Right lung (tissue), 5 donors: ENCODE data around the gene BLOC1S3. TPM values are rescaled to one million over a fixed set of nuclear protein-coding genes. Genes with fewer than 3 reads are reported as not detected.

Source experiments
- DNase-seq, 2 donors: peaks; one replicate each; pipeline ENCODE4 v3.0.0-alpha.2; 2013
- polyA plus RNA-seq, 5 donors: library from polyadenylated mRNA; unstranded; fragments of 120-200 nt; gene quantifications; one replicate each; pipeline versions ENCODE4 v1.2.1 to v1.2.3, GENCODE V29; 2013; ENCODE audit warnings: inconsistent platforms in 1 of 5, low replicate concordance in 1 of 5; ENCODE audit not compliant: insufficient read length in 5 of 5, insufficient read depth in 1 of 5

The BLOC1S3 gene
- polyA plus RNA-seq, 5 donors = 8.3 to 12.7 (median 11.5) TPM

DNA sequence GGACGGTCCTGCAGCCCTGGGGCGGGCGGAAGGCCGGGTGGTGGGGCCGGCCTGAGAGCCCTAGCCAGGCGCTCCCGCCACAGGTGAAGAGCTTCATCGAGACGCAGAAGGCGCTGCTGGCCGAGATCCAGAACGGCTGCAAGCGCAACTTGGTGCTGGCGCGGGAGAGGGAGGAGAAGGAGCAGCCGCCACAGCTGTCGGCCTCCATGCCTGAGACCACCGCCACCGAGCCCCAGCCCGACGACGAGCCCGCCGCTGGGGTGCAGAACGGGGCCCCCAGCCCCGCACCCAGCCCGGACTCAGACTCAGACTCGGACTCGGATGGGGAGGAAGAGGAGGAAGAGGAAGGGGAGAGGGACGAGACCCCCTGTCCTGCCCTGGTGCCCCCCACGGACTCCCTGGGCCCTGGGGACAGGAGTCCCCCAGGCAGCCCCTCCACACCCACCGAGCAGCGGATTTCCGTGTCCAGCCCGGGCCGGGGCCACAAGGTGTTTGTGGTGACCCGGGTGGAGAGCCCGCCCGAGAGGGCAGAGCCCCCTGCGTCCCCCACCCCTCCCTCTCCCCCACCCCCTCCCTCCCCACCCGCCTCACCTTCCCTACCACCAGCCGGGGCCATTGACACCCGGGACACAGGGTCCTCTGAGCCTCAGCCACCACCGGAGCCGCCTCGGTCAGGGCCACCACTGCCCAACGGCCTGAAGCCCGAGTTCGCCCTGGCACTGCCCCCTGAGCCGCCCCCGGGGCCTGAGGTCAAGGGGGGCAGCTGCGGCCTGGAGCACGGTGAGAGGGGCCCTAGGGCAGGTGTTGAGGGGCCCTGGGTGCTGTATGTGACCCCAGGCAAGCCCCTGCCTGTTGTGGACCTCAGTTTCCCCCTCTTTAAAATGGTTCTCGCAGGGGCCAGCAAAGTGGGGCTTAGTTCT, 33.1 kb upstream of the BLOC1S3 start:
- no peak for DNase-seq

DNA sequence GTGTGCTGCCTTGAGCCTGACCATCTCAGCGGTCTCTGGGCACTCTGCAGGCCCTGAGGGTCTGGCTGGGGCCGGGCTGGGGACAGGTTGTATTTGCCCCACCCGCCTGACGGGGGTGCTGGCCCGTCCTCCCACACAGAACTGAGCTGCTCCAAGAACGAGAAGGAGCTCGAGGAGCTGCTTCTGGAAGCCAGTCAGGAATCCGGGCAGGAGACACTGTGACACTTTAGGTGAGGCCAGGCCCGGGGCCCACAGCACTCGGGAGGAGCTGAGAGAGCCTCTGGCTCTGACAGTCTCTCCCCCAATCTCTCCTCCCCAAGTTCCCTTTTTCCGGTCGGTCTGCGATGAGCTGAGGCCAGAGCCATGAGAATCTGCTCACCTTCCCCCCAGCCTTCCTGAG, 32.3 kb upstream of the BLOC1S3 start:
- no peak for DNase-seq

DNA sequence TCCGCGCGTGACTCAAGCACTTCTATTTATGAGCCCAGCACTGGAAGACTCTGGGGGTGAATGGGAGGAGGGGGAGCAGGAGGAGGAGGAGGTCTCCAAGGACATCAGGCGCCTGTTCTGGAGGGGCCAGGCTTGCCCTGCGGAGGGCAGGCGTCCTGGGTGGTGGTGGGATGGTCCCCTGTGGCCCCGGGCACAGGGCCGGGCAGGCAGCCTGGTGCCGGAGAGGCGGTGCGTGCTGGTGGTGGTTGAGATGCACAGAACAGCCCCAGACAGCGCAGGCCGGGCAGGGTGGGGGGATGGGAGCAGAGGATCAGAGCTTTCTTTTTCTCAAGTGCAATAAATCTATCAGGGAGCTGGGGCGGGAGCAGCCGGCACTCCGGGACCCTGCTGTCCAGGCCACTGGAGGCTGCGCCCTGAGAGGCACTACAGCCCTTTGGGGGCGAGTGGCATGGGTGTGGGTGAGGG, 31.8 kb upstream of the BLOC1S3 start:
- no peak for DNase-seq

DNA sequence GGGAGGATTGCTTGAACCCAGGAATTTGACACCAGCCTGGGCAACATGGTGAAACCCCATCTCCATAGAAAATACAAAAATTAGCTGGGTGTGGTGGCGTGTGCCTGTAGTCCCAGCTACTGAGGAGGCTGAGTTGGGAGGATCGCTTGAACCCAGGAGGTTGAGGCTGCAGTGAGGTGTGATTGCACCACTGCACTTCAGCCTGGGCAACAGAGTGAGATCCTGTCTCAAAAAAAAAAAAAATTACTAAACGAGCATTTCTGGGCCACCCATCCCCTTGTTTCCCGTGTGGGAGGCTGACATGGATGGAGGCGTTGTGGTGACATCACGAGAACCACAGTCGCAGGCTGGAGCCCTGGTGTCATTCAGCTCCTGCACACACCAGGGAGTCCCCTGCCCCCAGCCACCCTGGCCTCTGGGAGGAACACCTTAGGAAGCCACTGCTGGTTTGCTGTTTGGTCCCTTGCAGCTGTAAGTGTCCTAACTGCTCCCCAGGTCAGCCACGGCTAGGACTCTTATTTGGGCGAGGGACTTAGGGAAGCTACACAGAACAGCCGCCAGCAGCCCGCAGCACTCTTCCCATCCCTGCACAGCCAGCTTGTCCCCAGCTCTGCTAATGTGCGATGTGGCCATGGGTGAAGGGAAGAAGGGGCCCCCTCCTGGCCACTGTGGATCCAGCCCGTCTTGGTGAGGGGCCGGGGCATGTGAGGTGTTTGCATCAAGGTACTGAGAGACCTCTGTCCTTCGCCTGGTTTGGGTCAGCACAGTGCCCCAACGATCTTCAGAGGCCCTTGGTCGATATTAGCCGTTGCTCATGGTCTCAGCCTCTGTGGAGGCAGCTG, 30.5 kb upstream of the BLOC1S3 start:
- no peak for DNase-seq

DNA sequence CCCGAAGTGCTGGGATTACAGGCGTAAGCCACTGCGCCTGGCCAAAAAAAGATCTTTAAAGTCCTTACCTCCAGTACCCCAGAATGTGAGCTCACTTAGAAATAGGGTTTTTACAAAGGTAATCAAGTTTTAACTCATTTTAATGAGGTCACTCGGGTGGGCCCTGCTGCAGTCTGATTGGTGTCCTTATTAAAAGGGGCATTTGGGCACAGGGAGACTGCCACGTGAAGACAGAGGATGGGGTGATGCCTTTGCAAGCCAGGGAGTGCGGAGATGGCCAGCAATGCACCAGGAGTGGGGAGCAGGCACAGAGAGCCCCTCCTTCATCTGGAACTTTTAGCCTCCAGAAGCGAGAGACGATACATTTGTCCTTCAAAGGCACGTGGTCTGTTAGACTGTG, 29.5 kb upstream of the BLOC1S3 start:
- DNase-seq = no peak

GRCh38 chr19:45150180-45150579, 28.4 kb upstream of the BLOC1S3 start:
- DNase-seq = no peak

DNA sequence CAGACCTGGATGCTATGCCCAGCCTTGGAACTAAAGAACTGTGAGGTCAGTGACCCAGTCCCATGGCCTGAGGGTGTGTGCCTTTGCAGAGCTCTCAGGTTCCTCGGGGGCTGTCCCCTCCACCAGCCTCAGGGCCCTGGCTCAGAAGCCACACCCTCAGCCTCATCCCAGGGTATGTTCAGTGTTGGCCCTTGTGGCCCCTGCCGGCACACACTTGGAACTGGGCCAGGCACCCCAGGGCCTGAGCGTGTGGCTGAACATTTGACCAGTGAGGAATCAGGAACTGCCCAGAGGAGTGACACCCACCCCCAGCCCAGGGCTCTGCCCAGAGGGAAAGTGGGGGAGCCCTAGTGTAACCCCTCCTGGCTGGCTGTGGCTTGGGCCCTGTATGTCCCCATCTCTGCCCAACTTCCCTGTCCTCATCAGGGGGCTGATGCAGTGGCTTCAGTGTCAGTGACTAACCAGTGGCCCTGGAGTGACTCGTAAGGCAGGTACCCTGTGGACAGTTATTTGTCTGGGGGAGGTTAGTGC, 27.8 kb upstream of the BLOC1S3 start:
- DNase-seq = no peak

DNA sequence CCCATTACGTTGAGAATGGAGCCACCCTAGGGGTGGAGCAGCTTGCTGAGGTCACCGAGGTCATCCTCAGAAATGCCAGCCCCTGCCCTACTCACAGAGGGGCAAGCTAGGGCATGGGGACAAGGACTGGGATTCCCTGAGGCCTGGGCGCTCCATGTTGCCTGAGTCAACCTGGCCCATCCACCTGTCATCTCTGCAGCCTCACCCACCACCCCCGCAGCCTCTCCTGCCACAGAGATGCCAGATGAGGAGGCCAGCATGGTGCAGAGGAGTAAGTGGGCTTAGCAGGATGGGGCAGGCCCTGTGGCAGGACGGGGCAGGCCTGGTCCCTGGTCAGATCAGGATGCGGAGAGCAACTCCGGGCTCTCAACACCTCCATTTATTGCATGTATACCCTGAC, 27.3 kb upstream of the BLOC1S3 start:
- no peak for DNase-seq

- no peak for DNase-seq
These were observed 26.6 kb upstream of the BLOC1S3 start for GRCh38 chr19:45151821-45152503.

- DNase-seq = peak in 1 of 2 donors; percentile 34
These were observed 25.9 kb upstream of the BLOC1S3 start for GRCh38 chr19:45152504-45153338.

GRCh38 chr19:45153339-45154063, 25.1 kb upstream of the BLOC1S3 start:
- DNase-seq = peak in 1 of 2 donors; percentile 16

- DNase-seq = no peak
These were observed 24.3 kb upstream of the BLOC1S3 start for GRCh38 chr19:45154064-45154827.

DNA sequence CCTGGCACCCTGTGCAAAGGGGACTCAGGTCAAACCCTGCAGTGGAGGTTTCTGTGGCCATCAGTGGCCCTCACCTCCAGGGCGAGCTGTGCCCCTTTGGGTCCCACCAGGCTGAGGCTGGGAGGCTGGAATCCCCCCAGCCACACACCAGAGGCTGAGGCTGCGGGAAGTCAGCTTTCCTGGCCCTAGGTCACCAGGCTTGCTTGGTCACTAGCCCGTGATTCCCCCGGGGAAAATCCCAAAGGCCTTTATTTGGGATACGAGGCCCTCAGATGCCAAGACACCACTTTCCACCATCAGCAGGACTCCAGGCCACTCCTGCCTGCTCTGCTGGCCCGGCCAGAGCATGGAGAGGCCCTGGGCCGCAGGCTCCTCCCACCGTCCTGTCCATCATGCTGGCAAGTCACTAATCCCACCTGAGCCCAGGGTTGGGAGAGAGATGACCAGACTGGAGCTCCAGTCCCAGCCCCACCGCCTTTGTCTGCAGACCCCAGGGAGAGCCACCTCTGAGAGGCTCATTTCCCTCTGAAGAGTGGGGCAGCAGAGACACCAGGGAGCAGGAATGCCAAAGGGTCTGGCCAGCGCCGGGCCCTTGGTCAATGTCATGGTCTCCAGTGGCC, 22.5 kb upstream of the BLOC1S3 start:
- DNase-seq = no peak

GRCh38 chr19:45156751-45157150, 21.8 kb upstream of the BLOC1S3 start:
- no peak for DNase-seq

GRCh38 chr19:45158503-45159209, 19.9 kb upstream of the BLOC1S3 start:
- DNase-seq = no peak

- no peak for DNase-seq
These were observed 19.2 kb upstream of the BLOC1S3 start for GRCh38 chr19:45159210-45159970.

DNA sequence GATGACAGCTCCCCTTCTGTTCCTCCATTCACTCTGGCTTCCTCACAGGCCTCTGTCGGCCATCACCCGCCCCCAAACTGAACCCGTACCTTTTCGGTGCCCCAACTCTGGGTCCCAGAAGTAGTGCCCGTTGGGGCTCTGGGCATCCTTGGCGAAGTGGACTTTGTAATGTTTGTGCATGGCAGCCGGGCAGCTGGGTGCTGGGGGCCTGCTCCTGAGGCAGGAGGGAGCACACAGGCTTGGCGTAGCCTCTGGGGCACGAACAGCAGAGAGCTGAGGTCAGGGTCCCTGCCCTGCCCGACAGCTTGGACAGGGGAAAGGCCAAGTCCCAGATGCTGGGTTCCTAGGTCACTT, 18.6 kb upstream of the BLOC1S3 start:
- no peak for DNase-seq
